Measurements from ENCODE around the gene EN2.

EN2 gene

DNA sequence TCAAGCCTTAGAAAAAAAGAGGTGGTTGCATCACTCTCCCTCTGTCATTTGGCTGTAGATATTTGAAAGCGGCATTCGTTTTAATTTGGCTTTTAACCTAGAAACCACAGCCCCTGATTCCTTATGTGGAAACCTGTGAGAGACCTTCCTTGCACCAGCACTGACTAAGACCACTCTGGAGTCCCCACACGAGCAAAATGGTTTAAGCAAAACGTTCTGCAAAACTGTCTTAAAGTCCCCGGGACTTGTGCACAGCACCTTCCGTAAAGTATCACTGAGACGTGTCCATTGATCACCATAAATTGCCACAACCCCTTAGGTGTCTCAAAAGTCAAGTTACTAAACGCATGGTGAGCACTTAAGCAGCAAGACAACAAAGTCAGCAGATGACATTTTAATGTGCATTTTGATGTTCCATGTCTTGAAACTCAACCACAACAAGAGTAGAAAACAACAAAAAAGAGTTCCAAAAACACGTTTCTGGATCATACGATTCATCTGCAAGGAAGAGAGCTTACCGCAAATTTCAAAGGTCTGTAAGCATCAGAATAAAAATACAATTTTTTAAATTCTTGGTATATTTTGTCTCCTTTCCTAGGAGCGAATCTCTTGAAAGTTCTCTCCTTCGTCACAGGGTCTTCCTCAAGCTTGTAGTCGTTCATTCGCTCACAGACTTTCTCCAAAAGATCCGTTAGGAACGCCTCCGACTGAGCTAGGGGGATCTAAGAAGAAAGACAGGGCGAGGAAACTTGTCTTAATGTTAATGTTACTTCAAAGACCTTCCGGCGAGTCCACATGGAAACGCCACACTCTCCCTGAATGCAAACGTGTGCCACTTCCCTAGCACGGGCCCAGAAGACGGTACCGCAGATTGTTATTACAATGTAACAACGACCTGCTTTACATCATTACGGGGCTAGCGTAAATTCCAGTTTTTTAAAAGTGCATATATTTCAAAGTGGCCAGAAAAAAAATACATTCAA, 50.7 kb downstream of the EN2 start:
- no peak overlapping the region for H3K4me3 ChIP-seq (ENCODE audit: low read depth, low read length)
- DNase-seq (ENCODE audit: low read depth): no peak
- TF ChIP-seq, protein P1, sequence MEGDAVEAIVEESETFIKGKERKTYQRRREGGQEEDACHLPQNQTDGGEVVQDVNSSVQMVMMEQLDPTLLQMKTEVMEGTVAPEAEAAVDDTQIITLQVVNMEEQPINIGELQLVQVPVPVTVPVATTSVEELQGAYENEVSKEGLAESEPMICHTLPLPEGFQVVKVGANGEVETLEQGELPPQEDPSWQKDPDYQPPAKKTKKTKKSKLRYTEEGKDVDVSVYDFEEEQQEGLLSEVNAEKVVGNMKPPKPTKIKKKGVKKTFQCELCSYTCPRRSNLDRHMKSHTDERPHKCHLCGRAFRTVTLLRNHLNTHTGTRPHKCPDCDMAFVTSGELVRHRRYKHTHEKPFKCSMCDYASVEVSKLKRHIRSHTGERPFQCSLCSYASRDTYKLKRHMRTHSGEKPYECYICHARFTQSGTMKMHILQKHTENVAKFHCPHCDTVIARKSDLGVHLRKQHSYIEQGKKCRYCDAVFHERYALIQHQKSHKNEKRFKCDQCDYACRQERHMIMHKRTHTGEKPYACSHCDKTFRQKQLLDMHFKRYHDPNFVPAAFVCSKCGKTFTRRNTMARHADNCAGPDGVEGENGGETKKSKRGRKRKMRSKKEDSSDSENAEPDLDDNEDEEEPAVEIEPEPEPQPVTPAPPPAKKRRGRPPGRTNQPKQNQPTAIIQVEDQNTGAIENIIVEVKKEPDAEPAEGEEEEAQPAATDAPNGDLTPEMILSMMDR (IDR thresholded peaks at IDR 0.05; ENCODE audit: insufficient read depth, low read depth, low read length, missing control alignments): no peak

DNA sequence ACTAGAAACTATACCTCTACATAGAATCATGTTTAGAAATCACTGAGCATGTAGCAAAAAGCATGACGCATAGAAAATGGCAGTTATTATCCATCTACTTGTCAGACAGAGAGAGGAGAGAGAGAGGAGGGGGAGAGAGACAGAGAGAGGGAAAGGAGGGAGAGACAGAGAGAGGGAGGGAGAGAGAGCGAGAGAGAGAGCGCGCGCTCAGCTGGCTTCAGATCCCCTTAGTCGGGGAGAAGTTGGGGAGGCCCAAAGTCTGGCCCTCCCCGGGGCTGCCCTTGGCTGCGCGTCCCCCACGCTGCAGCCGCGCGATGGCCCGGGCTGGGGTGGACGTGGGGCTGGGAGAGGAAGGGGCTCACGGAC, 51.4 kb downstream of the EN2 start:
- TF ChIP-seq, protein P1 (IDR thresholded peaks at IDR 0.05; ENCODE audit: insufficient read depth, low read depth, low read length, missing control alignments): no peak
- H3K4me3 ChIP-seq (ENCODE audit: low read depth, low read length): no peak overlapping the region
- DNase-seq (ENCODE audit: low read depth): no peak

DNA sequence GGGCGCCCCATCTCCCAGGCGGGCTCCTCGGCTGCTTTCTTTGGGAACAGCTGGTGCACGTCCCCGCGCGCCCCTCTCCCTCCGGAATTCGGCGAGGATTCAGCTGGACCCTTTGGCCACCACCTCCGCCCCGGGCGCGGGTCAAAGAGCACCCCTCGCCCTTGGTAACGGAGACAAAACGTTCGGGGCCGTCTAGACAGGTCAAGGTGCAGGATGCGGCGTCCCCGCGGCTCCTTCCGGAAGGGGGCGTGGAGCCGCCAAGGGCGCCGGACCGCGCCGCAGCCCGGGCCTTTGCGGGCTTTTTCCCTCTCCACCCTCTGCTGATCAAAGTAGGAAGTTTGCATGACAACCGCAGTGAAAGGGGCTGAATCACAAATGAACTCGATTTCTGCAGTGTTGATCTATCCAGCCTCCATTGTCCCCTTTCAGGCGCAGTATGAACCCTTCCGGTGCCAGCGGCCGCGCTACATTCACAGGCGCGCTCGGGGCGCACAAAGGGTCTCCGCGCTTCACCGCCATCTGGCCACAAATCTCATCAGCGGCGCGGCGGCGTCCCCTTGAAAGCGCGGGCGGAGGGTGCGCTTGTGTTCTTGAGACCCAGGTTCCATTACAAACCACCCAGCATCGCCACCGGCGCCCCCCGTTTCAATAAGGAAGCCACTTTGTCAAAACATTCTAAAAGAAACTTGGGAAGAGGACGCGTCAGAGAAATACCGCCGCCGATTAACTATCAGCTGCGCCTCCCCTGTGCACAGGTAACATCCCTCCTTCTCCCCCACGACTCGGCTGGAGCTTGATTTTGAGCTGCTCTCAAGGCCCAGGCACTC, 52.0 kb downstream of the EN2 start:
- DNase-seq (ENCODE audit: low read depth): no peak
- H3K4me3 ChIP-seq (ENCODE audit: low read depth, low read length): no peak overlapping the region
- TF ChIP-seq, protein P1 (IDR thresholded peaks at IDR 0.05; ENCODE audit: insufficient read depth, low read depth, low read length, missing control alignments): no peak

DNA sequence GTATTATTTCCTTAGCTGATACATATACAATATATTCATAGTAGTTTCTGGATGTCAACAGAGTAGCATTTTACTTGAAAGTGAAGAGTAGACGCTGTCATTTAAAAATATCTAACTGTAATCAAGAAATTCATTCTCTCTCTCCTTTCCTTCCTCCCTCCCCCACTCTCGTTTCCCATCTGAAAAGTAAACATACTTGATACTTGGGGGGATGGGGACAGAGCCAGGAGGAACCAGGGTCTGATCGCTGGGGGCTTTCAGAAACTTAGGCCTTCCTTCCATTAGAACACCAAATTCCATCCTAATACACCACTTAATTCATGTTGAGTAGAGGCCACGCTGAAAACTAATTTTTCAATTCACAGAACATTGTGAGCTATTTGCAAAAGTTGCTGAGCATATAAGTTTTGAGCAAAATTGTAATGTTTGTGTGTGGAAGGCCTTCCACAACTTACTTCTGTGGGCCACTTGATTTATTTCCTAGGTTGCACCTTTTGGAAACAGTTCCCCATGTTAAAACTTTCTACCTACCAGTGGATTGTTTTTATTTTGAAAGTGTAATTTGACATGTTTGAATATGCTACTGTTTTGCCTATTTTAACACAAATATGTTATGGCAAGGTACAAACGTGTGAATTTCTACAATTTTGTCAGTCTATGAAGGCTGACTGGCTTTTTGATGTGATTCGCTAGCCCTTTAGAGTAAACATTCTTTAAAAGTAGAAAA, 53.2 kb downstream of the EN2 start:
- TF ChIP-seq, protein P1 (IDR thresholded peaks at IDR 0.05; ENCODE audit: insufficient read depth, low read depth, low read length, missing control alignments): no peak
- no peak for DNase-seq (ENCODE audit: low read depth)
- H3K4me3 ChIP-seq (ENCODE audit: low read depth, low read length): no peak overlapping the region

DNA sequence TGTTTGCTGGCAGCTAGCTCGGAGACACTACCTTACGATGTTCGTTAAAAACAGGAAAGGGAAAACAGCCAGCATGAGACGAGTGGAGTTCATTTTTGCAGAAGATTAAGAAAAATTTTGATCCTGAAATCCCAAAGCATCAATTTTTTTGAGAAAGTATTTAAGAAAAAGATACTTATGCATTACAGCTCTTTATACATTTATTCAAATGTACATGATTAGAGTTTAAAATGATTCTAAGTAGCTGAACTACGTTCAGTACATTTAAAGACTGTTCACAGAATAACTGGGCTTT, 53.7 kb downstream of the EN2 start:
- no peak overlapping the region for H3K4me3 ChIP-seq (ENCODE audit: low read depth, low read length)
- TF ChIP-seq, protein P1 (IDR thresholded peaks at IDR 0.05; ENCODE audit: insufficient read depth, low read depth, low read length, missing control alignments): no peak
- DNase-seq (ENCODE audit: low read depth): no peak

DNA sequence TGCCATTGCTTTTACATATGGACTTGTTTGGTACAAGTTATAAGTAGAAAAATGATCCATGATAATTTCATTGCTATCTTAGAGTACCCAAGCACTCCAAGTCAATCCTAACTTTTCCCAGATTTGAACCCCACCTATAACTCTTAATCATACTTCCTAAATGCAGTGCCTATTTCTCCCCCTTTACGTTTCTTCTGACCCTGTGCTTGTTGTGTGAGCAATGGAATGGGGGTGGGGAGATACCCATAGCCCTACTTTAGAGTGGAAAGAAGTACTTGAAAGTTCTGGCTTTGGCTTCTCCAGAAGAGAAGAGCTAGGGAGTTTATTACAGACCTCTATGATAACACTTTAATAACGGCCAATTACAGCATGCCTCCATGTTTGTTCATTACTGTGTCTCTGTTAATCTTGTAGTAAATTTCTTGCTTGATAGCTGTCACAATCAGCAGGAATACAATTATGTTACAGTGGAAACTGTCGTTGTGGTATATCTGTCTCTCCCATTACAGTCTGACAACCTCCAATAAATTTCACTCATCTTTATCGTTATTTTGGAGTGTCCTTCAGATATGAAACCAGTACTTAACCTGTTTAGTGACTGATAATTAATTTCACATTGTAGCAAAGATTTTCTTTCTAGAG, 54.4 kb downstream of the EN2 start:
- TF ChIP-seq, protein P1 (IDR thresholded peaks at IDR 0.05; ENCODE audit: insufficient read depth, low read depth, low read length, missing control alignments): no peak
- H3K4me3 ChIP-seq (ENCODE audit: low read depth, low read length): no peak overlapping the region
- DNase-seq (ENCODE audit: low read depth): no peak

Data from GM12865 (cell line).